Measurements from ENCODE around the gene TBC1D10A.

TBC1D10A gene

GRCh38 chr22:30265131-30265720 is 61.5 kb downstream of the TBC1D10A start:
- DNase-seq = no peak

DNA sequence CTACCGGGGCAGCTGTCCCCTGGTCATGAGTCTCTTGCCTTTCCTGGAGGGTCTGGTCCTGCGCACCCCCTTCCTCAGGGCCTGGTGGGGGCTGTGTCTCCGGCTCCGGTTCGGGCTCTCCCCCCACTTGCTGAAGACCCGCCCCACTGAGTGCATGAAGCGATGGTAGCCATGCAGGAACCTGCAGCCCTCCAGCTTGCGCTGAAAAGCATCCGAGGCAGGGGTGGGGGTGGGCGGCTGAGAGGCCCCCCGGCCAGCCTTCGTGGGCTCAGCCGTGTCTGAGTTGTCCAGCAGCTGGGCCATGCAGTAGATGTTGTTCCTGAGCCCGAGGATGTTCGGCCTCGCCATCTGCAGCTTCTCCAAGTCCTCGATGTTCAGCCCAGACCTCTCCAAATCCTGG is 62.9 kb downstream of the TBC1D10A start:
- no peak for DNase-seq

DNA sequence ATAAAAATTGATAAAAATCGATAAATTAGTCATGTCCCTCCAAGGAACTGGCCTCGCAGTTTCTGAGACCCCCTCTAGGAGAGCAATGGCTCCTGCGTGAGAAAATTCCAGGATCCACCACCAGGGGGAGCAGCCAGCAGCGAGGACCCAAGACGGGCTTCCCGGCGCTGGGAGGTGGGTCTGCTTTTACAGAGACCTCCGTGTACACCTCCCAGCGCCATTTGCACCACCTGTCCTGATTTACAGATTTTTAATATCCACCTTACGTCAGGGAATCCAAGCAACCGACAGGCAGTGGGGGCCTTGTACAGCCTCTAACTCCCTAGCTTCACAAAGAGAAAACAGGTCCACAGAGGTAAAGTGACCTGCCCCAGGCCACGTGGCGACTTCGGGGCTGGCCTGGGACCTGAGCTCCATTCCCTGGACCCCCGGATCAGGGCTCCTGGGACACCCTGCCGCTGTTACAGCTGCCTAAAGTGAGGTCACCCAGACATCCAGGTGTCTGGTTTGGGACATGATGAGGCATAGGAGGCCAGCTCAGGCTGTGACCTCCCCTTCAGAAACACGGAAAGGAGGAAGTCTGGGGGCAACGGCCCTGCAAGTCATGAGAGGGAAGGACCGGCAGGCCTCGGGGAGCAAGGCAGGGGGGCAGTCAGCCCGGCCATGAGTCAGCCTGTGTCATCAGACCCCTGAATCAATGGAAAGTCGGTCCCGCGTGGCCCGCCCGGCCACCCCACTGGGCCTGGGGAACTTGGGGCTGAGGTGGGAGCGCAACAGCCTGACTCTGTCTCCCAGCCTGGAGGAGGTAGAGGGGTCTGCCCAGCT is 63.6 kb downstream of the TBC1D10A start:
- DNase-seq = peak; percentile 3

DNA sequence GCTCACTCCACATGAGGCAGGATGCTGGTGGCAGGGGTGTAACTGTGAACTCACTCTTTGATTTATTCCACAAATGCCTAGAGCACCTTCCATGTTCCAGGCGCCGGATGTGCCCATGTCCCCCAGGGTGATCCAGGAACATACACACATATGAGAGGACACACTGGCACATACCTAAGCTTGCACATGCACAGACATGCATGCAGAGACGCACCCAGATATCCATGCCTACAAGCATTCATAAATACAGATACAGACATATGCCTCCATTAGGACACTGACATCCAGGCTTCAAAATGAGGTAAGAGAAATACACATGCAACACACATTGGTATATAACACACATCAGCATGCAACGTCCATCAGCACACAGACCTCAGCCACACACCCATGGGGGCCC is 64.6 kb downstream of the TBC1D10A start:
- DNase-seq = no peak

DNA sequence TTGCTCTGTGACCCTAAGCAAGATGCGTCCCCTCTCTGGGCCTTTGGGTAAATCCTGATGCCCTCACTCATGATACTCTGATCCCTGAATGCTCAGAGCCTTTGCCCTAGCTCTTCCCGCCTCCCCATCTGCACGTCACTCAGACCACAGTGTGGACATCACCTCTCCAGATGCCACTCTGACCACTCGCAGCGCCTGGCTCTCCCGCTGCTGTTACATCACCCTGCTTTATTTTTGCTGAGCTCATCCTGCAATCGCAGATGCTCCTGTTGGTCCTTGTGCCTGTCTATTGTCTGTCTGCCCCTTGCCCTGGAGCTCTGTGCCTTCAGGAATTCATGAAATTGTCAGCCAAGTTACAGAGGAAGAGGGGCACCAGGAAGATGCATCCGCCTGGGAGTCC is 65.6 kb downstream of the TBC1D10A start:
- DNase-seq = no peak

GRCh38 chr22:30260682-30261081 is 66.1 kb downstream of the TBC1D10A start:
- no peak for DNase-seq

GRCh38 chr22:30260276-30260675 is 66.5 kb downstream of the TBC1D10A start:
- no peak for DNase-seq

DNA sequence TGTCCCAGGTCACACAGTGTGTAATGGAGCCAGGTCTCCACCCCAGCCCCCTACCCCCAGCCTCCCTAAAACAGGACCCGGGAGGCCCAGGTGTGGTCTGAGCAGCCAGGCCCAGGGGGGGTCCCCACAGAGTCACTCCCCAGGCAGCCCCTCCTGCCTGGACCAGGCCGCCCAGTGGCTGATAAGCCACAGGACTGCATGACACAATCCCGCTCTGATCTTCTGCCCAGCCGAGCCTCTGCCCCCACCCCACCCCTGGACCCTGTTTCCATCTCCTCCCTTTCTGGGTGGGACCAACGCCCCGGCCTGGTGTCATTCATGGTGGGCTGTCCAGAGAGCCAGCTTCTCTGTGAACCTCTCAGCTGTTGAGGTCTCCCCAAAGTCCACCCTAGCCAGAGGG is 72.4 kb downstream of the TBC1D10A start:
- DNase-seq = no peak

GRCh38 chr22:30253205-30253852 is 73.4 kb downstream of the TBC1D10A start:
- DNase-seq = no peak

- DNase-seq = no peak
Observed at GRCh38 chr22:30252411-30253204, 74.1 kb downstream of the TBC1D10A start.

- no peak for DNase-seq
Observed at GRCh38 chr22:30251711-30252110, 75.0 kb downstream of the TBC1D10A start.

GRCh38 chr22:30250661-30251267 is 76.0 kb downstream of the TBC1D10A start:
- no peak for DNase-seq

GRCh38 chr22:30250039-30250565 is 76.6 kb downstream of the TBC1D10A start:
- DNase-seq = no peak

DNA sequence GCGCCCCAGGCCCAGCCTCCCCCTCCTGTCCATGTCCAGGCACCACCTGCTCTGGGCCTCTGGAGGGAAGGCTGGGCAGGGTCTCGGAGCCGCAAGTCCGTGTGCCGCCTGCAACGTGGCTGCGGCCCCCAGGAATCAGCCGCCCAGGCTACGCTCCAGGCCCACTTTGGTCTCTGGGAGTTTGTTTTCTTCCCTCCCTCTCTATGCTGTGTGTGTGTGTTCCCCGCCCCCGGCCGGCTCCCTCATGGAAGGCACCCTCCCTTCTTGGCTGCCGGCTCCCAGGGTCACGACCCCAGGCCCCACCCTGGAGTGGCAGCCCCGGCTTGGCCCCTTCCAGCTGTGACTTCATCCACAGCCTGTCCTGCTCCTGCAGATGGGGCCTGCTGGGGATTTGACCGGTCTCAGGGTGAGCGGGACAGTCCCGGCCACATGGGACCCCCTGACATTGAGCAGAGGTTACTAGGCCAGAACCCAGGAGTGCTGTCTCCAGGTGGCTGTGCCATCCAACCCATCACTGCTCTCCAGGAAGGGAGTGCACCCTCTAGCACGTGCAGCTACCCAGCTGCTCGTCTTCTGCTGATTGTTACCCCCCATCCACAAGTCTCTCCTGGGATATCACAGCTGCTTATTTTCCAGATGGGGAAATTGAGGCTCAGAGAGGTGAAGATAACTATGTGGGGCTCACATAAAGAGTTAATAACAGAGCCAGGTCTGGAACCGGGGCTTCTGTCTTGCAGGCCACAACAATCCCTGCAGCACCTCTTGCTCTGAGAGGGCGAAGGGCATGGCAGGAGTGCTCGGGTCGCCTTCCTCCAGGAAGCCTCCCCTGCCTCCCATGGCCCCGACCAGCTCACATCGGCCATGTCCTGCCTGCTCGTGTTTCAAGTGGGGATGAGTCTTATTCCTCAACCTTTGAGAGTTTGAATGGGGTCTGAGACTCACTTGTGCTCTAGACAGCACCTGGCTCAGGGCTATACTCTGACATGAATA is 77.4 kb downstream of the TBC1D10A start:
- DNase-seq = no peak

GRCh38 chr22:30248484-30248883 is 78.3 kb downstream of the TBC1D10A start:
- no peak for DNase-seq

GRCh38 chr22:30247974-30248373 is 78.8 kb downstream of the TBC1D10A start:
- DNase-seq = no peak

GRCh38 chr22:30247561-30247960 is 79.2 kb downstream of the TBC1D10A start:
- no peak for DNase-seq

- no peak for DNase-seq
Observed at GRCh38 chr22:30246814-30247376, 79.8 kb downstream of the TBC1D10A start.

- DNase-seq = no peak
Observed at GRCh38 chr22:30245985-30246813, 80.5 kb downstream of the TBC1D10A start, which contains the start of gene LIF. Gene LIF (minus strand): TSS chr22:30246759. CDS start chr22:30246695, 64 bp downstream.

All from NCI-H748 treated with DMSO at 0.1 percent for 48 hours (cell line).